Stimulated activated CD8-positive, alpha-beta memory T cell treated with anti-CD3 and anti-CD28 coated beads, Interleukin-12 subunit alpha, Interleukin-12 subunit beta, amount 100 ng/mL, for 1 hour (primary cell): Measurements from ENCODE around the gene POLA1.

Experiments used
- DNase-seq: peaks from one replicate; pipeline ENCODE4 v3.0.0-alpha.2; 2020; ENCODE audit warnings: low read depth

Gene POLA1

DNA sequence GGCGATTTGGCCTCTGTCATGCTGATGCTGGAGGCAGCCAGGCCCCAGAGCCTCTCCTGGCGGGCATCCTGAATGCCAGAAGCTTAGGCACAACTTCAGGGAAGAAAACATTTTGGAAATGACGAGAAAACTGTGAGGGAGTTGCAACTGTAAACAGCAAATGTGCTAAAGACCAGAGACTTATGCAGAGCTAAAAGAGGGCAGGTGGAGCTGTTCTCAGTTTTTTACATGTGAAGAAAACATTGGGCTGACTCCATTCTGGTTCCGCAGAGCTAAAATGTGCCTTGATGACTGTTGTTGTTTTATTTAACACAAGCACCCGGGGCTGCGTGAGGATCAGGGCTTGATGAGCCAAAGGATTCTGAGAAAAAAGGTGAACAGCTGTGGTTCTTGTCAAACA is 332.9 kb downstream of the POLA1 start:
- DNase-seq = no peak

GRCh38 chrX:25028726-25029125 is 335.0 kb downstream of the POLA1 start:
- no peak for DNase-seq

GRCh38 chrX:25029288-25029825 is 335.6 kb downstream of the POLA1 start:
- DNase-seq = no peak

- DNase-seq = no peak
Observed at GRCh38 chrX:25034889-25035288, 341.2 kb downstream of the POLA1 start.

- no peak for DNase-seq
Observed at GRCh38 chrX:25039036-25039435, 345.3 kb downstream of the POLA1 start.

DNA sequence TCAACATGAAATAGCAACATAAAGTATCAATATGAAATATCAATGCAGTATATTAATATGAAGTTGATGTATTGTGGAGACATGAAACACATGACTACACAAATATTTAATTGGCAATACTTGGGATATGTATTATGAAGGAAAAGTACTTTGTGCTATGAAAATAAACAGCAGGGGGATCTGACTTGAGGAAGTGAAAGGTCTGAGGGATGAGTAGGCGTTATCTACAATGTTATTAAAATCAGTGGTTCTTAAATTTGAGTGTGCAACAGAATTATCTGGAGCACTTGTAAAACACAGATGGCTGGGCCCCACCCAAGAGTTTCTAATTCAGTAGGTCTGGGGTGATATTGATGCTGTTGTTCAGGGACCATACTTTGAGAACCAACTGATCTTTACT is 349.5 kb downstream of the POLA1 start:
- no peak for DNase-seq
